ENCODE measurements around the gene TFAM. TPM values are rescaled to one million over a fixed set of nuclear protein-coding genes. Genes with fewer than 3 reads are reported as not detected.
"Not testable (repeated sequence)": the region's sequence is repeated elsewhere in the genome, so short reads cannot be mapped to it uniquely, and the experiment has no call there.

Gene TFAM
- total and polyA plus RNA-seq, 2 experiments from 2014 or later: 21.0 to 46.4 TPM

GRCh38 chr10:58424176-58424575 is 39.0 kb downstream of the TFAM start:
- Histone ChIP-seq H3K4me1 (ENCODE audit: low read depth) (no peaks in the 10 kb centered on the region), H3K4me3 (no peak overlapping the region), H3K27me3 (no peaks in the 10 kb centered on the region), H3K27ac (no peak overlapping the region), H3K36me3 (no peaks in the 10 kb centered on the region), H3K9me3 (ENCODE audit: low read depth) (no peaks in the 10 kb centered on the region)
- no peak for TF ChIP-seq CTCF (IDR thresholded peaks at IDR 0.05; ENCODE audit: low read depth, low read length)
- DNase-seq (ENCODE audit: low read depth in 1 of 2, low spot score in 1 of 2): peak in 1 of 2 donors; percentile 49

- H3K36me3 ChIP-seq; H3K9me3 ChIP-seq (ENCODE audit: low read depth); H3K4me3 ChIP-seq; H3K27me3 ChIP-seq; H3K4me1 ChIP-seq (ENCODE audit: low read depth); H3K27ac ChIP-seq; DNase-seq (ENCODE audit: low read depth in 1 of 2, low spot score in 1 of 2): not testable (repeated sequence)
These were observed 43.2 kb downstream of the TFAM start for GRCh38 chr10:58428436-58428835.

GRCh38 chr10:58431903-58432302 is 46.7 kb downstream of the TFAM start:
- no peak overlapping the region for H3K4me3 ChIP-seq
- no peak for TF ChIP-seq CTCF (IDR thresholded peaks at IDR 0.05; ENCODE audit: low read depth, low read length)
- DNase-seq (ENCODE audit: low read depth in 1 of 2, low spot score in 1 of 2): no peak
- no peaks in the 10 kb centered on the region for H3K27me3 ChIP-seq
- H3K4me1 ChIP-seq (ENCODE audit: low read depth): peaks cover 9% of the 10 kb centered on the region
- H3K9me3 ChIP-seq (ENCODE audit: low read depth): no peaks in the 10 kb centered on the region
- no peaks in the 10 kb centered on the region for H3K36me3 ChIP-seq
- no peak overlapping the region for H3K27ac ChIP-seq

GRCh38 chr10:58433066-58433465 is 47.9 kb downstream of the TFAM start:
- DNase-seq (ENCODE audit: low read depth in 1 of 2, low spot score in 1 of 2): no peak
- H3K27ac ChIP-seq: no peak overlapping the region
- peaks cover 9% of the 10 kb centered on the region for H3K4me1 ChIP-seq (ENCODE audit: low read depth)
- no peaks in the 10 kb centered on the region for H3K9me3 ChIP-seq (ENCODE audit: low read depth)
- no peak for TF ChIP-seq CTCF (IDR thresholded peaks at IDR 0.05; ENCODE audit: low read depth, low read length)
- H3K27me3 ChIP-seq: no peaks in the 10 kb centered on the region
- H3K36me3 ChIP-seq: no peaks in the 10 kb centered on the region
- no peak overlapping the region for H3K4me3 ChIP-seq

GRCh38 chr10:58433571-58433970 is 48.4 kb downstream of the TFAM start:
- H3K4me3 ChIP-seq: no peak overlapping the region
- H3K9me3 ChIP-seq (ENCODE audit: low read depth): no peaks in the 10 kb centered on the region
- TF ChIP-seq CTCF (IDR thresholded peaks at IDR 0.05; ENCODE audit: low read depth, low read length): no peak
- no peak overlapping the region for H3K27ac ChIP-seq
- H3K36me3 ChIP-seq: no peaks in the 10 kb centered on the region
- no peaks in the 10 kb centered on the region for H3K27me3 ChIP-seq
- DNase-seq (ENCODE audit: low read depth in 1 of 2, low spot score in 1 of 2): no peak
- H3K4me1 ChIP-seq (ENCODE audit: low read depth): peaks cover 9% of the 10 kb centered on the region

- peaks cover 9% of the 10 kb centered on the region for H3K4me1 ChIP-seq (ENCODE audit: low read depth)
- peak; percentile 21 to 96 for DNase-seq (ENCODE audit: low read depth in 1 of 2, low spot score in 1 of 2)
- H3K27ac ChIP-seq: peak overlapping the region; percentile 45
These were observed 50.2 kb downstream of the TFAM start for GRCh38 chr10:58435297-58435985.

More at GRCh38 chr10:58435297-58435985, 50.2 kb downstream of the TFAM start:
- Histone ChIP-seq H3K4me3 (no peak overlapping the region), H3K27me3 (no peaks in the 10 kb centered on the region), H3K36me3 (no peaks in the 10 kb centered on the region), H3K9me3 (ENCODE audit: low read depth) (no peaks in the 10 kb centered on the region)
- peak; percentile 25 for TF ChIP-seq CTCF (IDR thresholded peaks at IDR 0.05; ENCODE audit: low read depth, low read length)
